ENCODE data around the gene HERPUD2.
"Not testable (repeated sequence)": the region's sequence is repeated elsewhere in the genome, so short reads cannot be mapped to it uniquely, and the experiment has no call there.

HERPUD2 gene

GRCh38 chr7:35593899-35594298 is 101.0 kb downstream of the HERPUD2 start:
- Mint-ChIP-seq H3K27me3 (no peaks in the 10 kb centered on the region), H3K4me3 (no peak overlapping the region), H3K4me1 (no peaks in the 10 kb centered on the region), H3K27ac (no peak overlapping the region), H3K9me3 (no peaks in the 10 kb centered on the region), H3K36me3 (peaks cover 3% of the 10 kb centered on the region)
- DNase-seq (ENCODE audit: low spot score in 2 of 2), result no peak
- no peak for ATAC-seq (ENCODE audit: low read depth)

GRCh38 chr7:35588647-35589046 is 106.3 kb downstream of the HERPUD2 start:
- ATAC-seq (ENCODE audit: low read depth), result no peak
- Mint-ChIP-seq H3K27ac (no peak overlapping the region), H3K4me3 (no peak overlapping the region), H3K36me3 (peaks cover 3% of the 10 kb centered on the region), H3K4me1 (no peaks in the 10 kb centered on the region), H3K27me3 (no peaks in the 10 kb centered on the region), H3K9me3 (no peaks in the 10 kb centered on the region)
- DNase-seq (ENCODE audit: low spot score in 2 of 2), result no peak

GRCh38 chr7:35584990-35585389 is 109.9 kb downstream of the HERPUD2 start:
- H3K27me3 Mint-ChIP-seq, result no peaks in the 10 kb centered on the region

GRCh38 chr7:35584533-35584932 is 110.4 kb downstream of the HERPUD2 start:
- H3K9me3 Mint-ChIP-seq; H3K4me1 Mint-ChIP-seq; H3K27me3 Mint-ChIP-seq; DNase-seq (ENCODE audit: low spot score in 2 of 2); H3K4me3 Mint-ChIP-seq; H3K36me3 Mint-ChIP-seq; ATAC-seq (ENCODE audit: low read depth); H3K27ac Mint-ChIP-seq: not testable (repeated sequence)

More at GRCh38 chr7:35584990-35585389, 109.9 kb downstream of the HERPUD2 start:
- Mint-ChIP-seq H3K9me3 (no peaks in the 10 kb centered on the region), H3K4me3 (no peak overlapping the region), H3K36me3 (no peaks in the 10 kb centered on the region), H3K4me1 (no peaks in the 10 kb centered on the region), H3K27ac (no peak overlapping the region)
- ATAC-seq (ENCODE audit: low read depth) (no peak), DNase-seq (ENCODE audit: low spot score in 2 of 2) (no peak)

Measured in memory B cell (primary cell).